GM21528 (cell line): ENCODE results near the gene CAPN9.
"Not testable (repeated sequence)": the region's sequence is repeated elsewhere in the genome, so short reads cannot be mapped to it uniquely, and the experiment has no call there.

Experiments
- ATAC-seq: cut with Tn5 transposase; IDR thresholded peaks from one replicate; pipeline ENCODE4 v1.9.1; 2021; ENCODE audit warnings: mild to moderate bottlenecking, moderate library complexity; ENCODE audit not compliant: unreplicated experiment, low FRiP score

Gene CAPN9

DNA sequence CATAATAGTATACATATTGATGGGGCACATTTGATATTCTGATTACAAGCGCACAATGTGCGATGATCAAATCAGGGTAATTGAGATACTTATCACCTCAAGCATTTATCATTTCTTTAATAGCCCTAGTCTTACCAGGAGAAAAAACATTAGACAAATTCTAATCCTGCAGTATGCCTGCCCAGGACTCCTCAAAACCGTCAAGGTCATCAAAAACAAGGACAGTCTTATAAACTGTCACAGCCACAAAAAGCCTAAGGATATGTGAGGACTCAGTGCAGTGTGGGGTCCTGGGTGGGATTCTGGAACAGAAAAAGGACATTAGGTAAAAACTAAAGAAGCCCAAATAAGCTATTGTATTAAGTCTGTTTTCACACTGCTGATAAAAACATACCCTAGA, 19.1 kb downstream of the CAPN9 start:
- ATAC-seq, result no peak

DNA sequence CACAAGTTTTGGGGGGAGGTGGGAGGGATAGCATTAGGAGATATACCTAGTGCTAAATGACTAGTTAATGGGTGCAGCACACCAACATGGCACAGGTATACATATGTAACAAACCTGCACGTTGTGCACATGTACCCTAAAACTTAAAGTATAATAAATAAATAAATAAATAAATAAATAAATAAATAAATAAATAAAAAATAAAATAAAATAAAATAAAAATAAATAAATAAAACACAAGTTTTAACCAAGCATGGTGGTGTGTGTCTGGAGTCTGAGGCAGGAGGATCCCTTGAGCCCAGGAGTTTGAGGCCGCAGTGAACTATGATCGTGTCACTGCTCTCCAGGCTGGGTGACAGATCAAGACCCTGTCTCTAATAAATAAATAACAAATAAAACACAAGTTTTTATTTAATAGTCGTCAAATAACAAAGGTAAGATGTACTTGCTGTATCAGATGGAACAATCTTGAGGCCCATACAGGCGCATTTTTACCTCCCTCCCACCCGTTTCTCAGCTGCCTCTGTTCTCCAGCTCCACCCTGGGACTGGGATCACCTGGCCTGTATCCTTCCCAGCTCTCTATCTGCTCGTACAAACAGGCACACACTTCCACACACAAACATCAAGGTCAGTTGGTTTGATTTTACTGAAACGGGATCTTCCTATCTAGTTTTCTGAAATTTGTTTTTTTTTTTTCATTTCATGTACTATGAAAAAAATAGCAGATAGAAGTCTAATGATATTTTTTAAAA, 20.8 kb downstream of the CAPN9 start:
- ATAC-seq, result not testable (repeated sequence)

DNA sequence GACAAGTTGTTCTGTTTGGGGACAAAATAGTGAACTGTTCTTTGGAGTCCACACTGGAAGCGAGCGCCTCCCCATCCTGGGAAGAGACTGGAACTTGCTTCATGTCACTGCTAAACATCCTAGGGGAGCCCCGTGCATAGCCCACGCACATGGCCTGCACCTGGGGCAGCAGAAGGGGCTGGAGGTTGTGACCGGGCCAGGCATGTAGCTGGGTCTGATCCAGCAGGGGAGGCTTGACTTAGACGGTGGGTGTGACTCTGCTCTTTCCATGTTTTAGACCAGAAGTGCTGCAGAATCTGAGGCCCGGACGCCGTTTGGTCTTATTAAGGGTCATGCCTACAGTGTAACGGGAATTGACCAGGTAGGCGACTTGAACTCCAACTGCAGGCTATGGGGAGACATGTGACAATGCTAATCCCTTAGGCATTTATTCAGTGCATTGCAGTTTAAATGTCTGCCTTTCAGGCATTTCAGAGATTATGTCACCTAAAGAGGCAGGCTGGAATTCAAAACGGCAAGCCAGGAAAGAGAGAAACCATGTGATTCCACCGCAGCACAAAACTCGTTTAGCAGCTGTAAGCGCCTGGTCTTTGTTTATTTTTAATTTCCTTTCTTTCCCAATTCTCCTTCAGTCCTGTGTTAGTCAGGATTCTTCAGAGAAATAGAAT, 21.8 kb downstream of the CAPN9 start:
- no peak for ATAC-seq

DNA sequence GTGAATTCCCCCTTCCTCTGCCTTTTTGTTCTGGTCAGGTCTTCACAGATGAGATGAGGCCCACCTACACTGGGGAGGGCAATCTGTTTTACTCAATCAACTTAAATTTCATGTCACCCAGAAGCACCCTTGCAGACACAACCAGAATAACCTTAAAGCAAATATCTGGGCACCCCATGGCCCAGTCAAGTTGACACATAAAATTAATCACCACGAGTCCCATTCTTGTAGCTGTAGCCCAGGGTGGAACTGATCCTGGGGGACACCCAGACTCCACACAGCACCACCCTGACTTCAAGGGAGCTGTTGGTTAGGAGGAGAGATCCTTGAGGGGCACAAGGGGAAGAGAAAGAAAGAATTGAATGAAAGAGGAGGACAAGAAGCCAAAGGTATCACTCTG, 23.1 kb downstream of the CAPN9 start:
- no peak for ATAC-seq

DNA sequence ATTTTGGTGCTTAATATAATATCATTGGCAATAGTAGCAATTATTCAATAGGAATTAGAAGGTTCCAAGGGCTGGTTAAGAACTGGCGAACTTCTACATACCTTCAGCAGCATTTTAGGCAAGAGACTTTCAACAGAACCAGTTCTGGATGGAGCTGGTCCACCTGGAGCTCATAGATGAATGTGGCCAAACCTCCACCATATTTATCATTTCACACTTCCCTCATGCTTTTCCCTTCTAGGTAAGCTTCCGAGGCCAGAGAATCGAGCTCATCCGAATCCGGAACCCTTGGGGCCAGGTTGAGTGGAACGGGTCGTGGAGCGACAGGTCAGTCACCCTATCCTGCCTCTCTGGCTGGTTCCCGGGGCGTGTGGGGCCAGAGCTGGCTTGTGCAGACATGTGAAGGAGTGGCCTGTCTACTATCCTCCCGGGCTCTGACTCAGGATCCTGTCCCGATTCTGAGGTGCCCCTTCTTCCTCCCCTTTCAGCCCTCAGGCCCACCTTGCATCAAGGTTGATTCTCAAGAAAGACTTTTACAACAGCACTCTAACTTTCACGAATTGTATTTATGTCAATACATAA, 24.7 kb downstream of the CAPN9 start:
- ATAC-seq, result no peak

DNA sequence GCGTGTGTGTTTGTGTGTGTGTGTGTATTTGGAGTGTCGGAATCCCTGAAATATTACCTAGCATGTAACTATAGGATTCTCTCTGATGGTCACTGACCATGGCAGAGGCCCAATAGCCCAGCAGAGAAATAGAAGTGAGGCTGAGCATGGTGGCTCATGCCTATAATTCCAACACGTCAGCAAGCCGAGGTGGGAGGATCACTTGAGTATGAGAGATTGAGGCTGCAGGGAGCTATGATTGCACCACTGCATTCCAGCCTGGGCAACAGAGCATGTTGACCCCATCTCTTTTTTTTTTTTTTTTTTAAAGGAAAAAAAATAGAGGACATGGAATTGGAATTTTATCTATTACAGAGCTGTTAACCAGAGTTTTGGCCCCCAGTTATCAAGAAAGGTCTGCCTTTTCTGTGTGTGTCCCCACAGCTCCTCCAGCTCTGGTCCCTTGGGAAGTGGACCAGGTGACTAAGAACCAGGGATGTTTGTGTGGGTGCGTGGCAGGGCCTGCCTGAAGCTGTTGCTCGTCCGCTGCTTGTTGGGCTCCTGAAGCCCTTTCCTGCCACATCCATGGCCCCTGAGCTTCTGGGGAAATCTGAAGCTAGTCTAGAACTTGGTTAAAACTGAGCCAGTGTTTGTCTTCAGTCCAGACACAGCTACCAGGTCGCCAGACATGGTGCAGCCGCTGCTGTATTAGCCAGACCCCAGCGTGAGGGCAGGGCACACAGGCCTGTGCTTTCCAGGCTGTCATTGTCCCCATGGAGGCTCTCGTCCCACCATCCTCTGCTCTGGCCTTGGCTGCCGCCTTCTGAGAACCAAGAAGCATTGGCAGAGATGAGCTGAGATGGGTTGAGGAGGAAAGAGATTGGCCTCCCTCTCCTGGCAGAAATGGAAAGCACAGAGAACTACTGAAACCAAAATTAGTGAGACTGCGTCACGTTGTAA, 25.5 kb downstream of the CAPN9 start:
- no peak for ATAC-seq

DNA sequence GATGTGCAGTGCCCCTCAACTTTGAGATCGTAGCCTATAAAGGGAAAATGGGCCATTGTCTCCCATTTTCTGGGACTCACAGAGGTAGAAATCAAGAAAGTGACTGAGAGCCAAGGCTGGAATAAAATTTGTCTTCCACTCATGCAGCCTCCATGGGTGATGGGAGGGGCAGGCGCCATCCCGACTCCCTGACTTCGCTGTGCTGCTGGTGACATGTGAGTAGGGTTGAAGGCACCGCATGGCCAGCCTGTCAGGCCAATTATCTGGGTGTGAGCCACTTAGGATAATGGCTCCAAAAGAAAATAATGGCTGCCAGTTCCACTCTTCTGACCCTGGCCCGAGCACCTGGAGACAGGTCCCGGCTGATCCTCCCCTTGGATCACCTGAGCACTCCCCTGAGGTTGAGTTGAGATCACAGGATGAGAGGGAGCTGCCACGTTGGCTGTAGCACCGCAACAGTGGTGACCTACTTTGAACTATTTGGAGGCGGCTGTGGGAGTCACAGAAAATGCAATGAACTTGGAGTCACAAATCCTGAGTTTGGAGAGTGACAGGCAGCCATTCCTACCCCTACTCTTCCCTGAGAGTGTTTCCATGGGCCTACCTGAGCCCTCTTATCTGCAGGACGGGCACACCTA, 26.3 kb downstream of the CAPN9 start:
- ATAC-seq, result no peak

DNA sequence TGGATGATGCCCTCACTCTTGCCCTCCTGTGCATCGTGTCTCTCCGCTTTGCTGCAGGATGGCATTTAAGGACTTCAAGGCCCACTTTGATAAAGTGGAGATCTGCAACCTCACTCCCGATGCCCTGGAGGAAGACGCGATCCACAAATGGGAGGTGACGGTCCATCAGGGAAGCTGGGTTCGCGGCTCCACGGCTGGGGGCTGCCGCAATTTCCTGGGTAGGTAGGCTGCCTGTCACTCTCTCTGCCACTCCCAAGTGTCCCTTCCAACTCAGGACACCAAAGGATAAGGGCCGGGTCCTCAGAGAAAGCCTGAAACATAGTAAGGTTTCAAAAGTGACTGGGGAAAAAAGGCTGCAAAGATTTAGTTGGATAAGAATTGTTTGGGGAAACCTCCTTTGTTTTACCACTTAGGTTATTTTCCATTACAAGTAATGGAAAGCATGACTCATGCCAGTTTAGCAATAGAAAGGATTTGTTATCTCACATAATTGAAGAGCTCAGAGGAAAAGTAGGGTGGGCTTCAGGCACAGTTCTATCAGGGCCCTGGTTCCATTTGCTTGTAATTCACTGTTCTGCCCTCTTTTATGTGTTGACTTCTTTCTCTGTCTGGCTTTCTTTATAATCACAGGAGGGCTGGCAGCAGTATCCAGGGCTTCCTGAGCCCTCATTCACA, 31.9 kb downstream of the CAPN9 start:
- ATAC-seq, result no peak

DNA sequence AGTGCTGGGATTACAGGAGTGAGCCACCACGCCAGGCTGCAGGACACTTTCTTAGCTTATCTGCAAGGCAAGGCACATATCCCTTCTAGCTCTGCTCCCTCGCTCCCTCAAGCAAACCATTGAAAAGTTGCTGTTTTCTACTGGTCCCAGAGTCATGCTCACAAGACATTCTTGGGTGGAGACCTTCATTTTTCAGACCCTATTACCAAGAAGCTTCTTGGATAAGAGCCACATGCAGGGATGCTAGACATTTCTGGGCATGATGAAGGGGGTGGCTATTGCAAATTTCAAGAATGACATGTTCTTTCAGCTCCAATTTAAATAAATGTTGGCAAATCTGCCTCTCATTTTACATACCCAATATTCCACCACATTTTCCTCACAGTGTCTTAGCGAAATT, 33.9 kb downstream of the CAPN9 start:
- ATAC-seq, result no peak

DNA sequence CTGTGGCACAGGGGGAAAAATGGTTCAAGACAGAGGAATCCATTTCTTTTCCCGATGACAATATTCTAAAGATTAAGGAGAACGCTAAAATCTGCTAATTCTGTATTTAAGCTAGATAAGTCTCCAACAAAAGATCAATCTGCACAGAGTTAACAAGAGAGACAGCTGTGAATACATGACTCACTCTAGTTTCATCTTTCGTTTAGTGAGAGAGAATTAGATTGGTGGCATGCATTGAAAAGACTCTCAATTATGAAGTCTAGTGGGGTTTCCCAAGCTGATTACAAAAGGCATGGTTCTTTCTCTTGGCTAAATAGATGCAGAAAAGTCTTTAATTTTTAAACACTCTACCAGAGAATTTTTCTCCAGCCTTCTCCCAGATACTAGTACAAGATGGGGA, 34.4 kb downstream of the CAPN9 start:
- no peak for ATAC-seq

DNA sequence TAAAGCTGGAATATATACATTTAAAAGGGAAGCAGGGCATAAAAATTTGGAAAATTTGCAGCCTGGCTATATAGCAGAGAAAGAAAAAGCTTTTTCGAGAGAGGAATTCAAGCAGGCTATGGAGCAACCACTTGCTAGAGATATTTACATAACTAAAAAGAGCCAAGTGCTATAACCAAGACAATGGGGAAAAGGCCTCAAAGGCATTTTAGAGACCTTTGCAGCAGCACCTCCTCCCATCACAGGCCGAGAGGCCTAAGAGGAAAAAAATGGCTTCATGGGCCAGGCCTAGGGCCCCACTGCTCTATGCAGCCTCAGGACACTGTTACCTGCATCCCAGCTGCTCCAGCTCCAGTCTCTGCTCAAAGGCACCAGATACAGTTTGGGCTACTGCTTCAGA, 37.0 kb downstream of the CAPN9 start:
- ATAC-seq, result no peak

DNA sequence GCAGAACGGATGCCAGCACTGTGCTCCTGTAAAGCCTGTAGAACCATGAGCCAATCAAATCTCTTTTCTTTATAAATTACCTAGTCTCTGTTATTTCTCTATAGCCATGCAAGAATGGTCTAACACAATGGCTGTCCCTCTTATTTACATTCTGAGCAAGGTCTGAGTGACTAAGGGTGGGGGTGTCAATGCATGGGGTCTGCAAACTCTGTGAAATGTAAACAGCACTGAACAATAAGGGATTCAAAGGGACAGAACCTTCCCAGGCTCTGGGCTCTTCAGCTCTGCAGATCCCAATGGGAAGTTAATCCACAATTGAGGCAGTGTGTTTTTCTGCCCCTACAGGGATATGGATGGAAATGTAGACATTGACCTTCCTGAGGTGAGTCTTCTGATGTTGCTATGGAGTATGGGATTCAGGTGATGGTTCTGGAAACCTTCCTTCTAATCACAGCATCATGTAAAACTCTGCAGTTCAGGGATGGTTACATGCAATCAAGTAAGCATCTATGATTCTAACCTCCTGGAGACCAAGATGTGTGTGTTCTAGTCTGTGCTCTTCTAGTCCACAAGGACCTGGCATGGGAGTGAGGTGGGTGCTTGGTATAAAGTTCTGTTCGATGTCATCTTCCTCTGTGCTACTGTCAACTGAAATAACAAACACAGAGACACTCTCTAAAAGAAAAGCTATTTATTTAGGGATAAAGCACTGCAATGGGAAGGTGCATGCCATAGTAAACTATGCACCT, 38.6 kb downstream of the CAPN9 start:
- no peak for ATAC-seq

DNA sequence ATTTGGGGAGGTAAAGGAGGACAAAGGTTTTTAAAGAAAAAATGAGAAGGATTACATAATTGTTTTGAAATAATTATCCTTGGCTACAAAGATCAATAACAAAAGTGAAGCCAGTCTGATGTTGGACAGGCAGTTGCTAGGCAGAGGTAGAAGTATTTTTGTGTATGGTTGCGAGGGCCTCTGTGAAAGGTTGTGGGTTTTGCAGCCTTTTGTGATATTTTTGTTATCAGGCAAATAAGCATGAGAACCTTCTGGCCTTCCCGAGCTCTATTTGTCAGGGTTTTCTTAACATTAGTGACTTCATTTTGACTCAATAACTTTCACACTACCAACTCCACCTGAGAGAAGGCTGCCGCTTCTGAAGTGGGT, 39.2 kb downstream of the CAPN9 start:
- no peak for ATAC-seq

DNA sequence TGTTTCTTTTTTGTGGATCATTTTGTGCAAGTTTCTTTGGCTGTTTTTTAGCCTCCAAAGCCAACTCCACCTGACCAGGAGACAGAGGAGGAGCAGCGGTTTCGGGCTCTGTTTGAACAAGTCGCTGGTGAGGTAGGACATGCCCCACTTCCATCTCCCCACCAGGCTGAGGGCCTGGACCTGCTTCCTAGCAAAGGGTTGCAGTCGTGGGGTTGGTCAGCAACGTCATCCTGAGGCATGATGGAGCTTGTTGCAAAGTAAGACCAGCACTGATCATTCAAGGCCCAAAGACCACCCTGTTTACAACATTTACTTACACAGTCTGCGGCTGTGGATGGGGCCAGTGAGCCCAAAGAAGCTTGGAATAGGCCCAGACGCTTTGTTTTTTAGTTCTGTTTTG, 40.3 kb downstream of the CAPN9 start:
- no peak for ATAC-seq

DNA sequence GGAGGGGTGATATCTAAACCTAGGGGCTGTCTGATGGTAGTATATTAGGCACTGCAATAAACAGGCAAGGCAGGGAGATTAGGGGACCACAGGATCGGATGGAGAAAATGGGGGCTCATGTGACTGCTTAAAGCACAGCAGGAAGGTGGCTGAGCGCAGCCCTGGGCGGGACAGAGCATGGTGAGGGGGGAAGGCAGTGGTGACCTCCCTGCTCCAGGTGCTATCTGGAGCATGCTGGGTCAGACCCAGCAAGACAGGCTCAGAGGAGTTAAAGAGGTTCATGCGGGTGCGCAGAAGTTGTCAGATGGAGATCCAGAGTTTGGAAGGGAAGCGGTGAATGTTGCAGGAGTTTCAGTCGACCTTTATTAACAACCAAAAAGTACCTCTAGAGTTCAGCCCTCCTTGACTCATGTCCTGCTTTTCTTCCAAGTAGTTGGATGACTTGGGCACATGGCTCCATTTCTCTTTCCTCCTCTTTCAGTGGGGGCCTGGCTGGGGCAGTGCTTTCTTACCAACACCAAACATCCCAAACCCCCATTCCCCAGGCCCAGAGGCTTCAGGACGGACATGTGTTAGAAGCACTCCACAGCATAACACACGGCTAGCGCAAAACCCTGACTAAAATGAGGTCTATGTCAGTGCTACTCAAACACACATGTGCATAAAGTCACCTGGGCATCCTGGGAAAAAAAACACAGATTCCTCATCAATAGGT, 41.5 kb downstream of the CAPN9 start:
- ATAC-seq, result no peak

DNA sequence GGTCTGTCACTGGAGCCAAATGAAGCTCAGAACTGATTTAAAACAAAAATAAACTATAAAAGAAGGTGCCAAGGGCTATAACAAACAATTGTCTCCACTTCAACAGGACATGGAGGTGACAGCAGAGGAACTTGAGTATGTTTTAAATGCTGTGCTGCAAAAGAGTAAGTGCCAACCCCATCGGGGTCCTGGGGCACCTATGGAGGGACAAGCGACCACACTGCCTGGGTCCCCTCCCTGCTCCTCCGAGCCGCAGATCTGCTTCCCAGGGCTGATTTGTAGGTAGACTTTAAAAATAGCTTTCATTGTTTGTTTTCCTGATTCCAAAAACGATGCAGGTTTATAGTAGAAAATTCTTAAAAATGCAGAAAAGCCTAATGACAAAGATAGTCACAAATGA, 42.8 kb downstream of the CAPN9 start:
- ATAC-seq, result no peak

DNA sequence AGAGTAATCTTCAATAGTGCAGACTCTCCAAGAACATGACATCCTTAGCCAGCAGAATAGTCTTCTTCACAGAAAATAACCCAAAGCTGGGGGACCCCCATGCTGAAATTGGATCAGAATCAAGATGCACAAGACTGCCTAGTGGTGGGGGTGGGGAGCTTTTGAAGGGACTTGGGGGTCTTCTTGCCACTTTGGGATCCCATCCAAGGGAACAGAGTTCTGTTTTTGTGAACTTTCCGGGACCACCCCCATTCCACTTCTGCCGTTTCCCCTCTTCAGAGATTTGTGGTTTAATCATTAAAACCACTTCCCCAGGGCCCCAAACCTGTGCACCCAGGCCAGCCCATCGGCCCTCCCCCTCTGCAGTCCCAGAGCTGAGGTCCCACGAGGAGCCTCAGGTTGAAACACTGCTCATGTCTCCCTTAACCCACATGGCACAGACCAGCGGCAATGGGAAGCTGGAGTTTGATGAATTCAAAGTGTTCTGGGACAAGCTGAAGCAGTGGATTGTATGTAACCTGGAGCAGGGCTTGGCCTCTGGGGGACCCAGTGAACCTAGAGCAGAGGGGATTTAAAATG, 44.9 kb downstream of the CAPN9 start:
- no peak for ATAC-seq
